Activated T-cell treated with anti-CD3 and anti-CD28 coated beads, Interleukin-2, amount 50 U/mL, for 48 hours (primary cell): ENCODE measurements around the gene MBD3L3.
"Not testable (repeated sequence)": the region's sequence is repeated elsewhere in the genome, so short reads cannot be mapped to it uniquely, and the experiment has no call there.

Experiments
- DNase-seq, 2 experiments: peaks; one replicate each; pipeline ENCODE4 v3.0.0-alpha.2; 2020

MBD3L3 gene

GRCh38 chr19:7058576-7058975 is at the start of gene MBD3L3:
Gene MBD3L3, minus strand, starts transcription at chr19:7058676. Its CDS starts 71 bp downstream, at chr19:7058605.
- DNase-seq, result not testable (repeated sequence)

GRCh38 chr19:7106711-7107657 is 48.5 kb upstream of the MBD3L3 start:
- no peak for DNase-seq

GRCh38 chr19:7104747-7105447 is 46.4 kb upstream of the MBD3L3 start:
- no peak for DNase-seq

DNA sequence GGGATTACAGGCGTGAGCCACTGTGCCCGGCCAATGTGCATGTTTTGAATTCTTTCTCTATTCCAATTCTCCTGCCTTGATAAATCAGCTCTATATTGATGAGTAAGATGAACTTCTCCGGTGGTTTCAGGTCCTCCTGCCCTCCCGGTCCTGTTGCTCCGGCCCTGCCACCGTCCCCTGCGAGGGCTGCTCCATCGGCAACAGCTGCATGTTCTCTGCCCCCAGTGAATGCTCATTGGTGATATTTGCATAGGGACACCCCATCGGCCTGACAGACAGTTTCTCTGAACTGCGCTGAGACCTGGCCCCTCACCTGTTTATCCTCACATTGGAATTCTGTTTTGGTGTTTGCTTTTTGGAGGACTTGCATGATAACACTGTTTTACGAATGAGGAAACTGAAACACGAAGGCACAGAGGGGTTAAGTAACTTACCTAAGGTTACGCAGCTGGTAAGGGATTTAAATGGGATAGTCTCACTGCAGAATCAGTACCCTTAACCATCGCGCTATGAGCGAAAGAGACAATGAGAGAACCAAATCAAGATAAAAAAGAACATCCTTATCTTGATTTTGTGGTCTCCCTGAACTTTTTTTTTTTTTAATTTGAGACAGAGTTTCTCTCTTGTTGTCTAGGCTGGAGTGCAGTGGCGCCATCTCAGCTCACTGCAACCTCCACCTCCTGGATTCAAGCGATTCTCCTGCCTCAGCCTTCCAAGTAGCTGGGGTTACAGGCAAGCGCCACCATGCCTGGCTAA is 43.2 kb upstream of the MBD3L3 start:
- DNase-seq, result no peak

- no peak for DNase-seq
Measured at GRCh38 chr19:7099597-7099921, 41.1 kb upstream of the MBD3L3 start.

- DNase-seq, result peak; percentile 91 to 95
Measured at GRCh38 chr19:7098701-7099596, 40.5 kb upstream of the MBD3L3 start.

GRCh38 chr19:7098096-7098495 is 39.6 kb upstream of the MBD3L3 start:
- no peak for DNase-seq

DNA sequence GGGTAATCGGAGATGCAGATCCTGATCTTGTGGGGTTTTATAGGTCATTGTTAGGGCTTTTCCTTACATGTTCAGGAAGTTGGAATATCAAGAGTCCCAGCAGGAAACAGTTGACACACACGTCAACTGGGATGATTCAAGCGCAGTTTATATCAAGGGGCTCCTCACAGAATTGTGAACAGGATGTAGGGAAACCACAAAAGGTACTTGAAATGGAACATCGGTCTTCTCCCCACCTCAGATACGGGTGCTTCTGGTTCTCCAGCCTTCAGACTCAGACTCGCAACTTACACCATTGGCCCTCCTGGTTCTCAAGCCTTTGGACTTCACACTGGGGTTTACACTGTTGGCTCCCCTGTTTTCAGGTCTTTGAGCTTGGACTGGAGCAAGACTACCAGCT is 30.5 kb upstream of the MBD3L3 start:
- no peak for DNase-seq

- peak; percentile 26 to 34 for DNase-seq
Measured at GRCh38 chr19:7083076-7083956, 24.8 kb upstream of the MBD3L3 start.

- peak in 1 of 2 experiments; percentile 5 for DNase-seq
Measured at GRCh38 chr19:7078008-7078407, 19.5 kb upstream of the MBD3L3 start.

DNA sequence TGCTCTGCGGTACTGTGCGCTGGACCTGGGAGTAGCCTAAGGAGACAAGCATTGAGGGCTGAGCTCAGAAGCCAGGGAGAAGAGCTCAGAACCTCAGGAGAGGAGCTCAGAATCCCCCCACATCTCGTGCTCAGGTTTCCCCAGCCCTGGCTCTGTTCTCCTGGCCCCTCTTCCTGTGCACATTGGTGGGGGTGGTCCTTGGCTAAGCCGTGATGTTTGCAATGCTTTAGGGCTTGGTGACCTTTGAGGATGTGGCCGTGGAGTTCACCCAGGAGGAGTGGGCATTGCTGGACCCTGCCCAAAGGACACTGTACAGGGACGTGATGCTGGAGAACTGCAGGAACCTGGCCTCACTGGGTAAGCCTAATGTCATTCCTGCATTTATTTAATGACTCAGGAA is 17.7 kb upstream of the MBD3L3 start:
- no peak for DNase-seq

GRCh38 chr19:7074705-7075282 is 16.3 kb upstream of the MBD3L3 start:
- DNase-seq, result no peak

DNA sequence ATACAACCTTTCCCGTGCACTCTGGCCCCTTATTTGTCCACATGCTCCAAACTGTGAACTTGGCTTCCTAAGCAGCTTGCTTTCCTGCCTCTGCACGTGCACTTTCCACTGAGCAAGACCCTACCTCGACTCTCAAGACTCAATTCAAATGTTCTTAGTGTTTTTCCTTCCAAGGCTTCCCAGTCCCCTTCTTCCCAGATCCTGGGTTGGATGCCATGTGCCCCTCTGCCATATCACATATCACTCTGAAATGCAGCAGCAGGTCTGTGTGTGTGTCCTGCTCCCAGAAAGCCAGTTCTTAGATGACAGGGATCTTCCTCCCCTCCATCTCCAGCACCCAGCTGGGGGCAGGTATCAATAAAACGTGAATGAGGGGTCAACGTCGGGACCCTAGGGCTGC is 14.1 kb upstream of the MBD3L3 start:
- DNase-seq, result no peak

DNA sequence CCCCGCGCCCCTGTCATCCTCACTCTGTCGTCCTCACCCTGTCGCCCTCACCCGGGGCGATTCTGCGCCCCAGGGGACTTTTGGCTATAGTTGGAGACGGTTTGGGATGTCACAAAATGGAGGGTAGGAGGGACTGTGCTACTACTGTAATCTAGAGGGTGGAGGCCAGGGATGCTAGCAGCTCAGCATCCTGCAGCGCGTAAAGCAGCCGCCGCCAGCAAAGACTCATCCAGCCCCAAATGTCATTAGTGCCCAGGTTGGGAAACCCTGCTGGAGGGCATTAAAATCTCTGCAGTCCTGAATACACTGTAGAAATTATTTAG is 11.4 kb upstream of the MBD3L3 start:
- no peak for DNase-seq

GRCh38 chr19:7069042-7069903 is 10.8 kb upstream of the MBD3L3 start, which contains the start of gene ZNF557:
Gene ZNF557, plus strand, starts transcription at chr19:7069703. Its CDS starts 5,372 bp downstream, at chr19:7075075.
- peak; percentile 96 to 98 for DNase-seq

DNA sequence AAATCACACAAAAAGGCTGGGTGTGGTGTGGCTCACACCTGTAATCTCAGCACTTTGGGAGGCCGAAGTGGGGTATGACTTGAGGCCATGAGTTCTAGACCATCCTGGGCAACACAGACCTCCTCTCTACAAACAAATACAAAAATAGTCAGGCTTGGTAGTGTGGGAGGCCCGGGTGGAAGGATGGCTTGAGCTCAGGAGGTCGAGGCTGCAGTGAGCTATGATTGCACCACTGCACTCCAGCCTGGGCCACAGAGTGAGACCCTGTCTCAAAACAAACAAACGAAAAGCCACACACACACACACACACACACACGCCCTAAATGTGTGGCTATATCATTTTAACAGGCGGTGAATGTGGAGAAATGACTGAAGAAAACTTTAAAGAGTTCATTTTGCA is 10.1 kb upstream of the MBD3L3 start:
- no peak for DNase-seq

DNA sequence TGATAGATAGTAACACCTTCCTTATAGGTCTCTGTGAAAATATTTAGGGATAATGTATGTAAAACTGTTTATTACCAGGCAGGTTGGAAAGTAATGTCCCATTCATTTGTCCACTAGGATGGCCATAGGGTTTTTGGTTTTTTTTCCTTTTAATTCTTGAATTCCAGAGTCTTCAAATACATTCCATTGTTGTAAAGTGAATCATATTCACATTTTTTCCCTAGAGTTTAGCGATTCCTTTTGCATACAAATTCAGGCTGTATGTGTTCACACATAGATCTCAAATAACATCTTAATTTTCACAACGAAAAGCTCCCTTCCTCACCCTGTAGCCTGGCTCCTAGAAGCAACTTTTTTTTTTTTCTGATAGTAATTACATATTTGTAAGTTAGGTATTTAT is 9.2 kb upstream of the MBD3L3 start:
- no peak for DNase-seq

GRCh38 chr19:7067122-7067521 is 8.6 kb upstream of the MBD3L3 start:
- not testable (repeated sequence) for DNase-seq

GRCh38 chr19:7063764-7064418 is 5.4 kb upstream of the MBD3L3 start:
- no peak for DNase-seq
